GM13977 (cell line): Measurements from ENCODE around the gene CLSTN2.

Source experiments
- DNase-seq: peaks from one replicate; pipeline ENCODE4 v3.0.0; 2012; ENCODE audit warnings: low spot score
- CTCF ChIP-seq: IDR thresholded peaks from 2 replicates; pipeline ENCODE4 v1.5.1; 2012; ENCODE audit warnings: mild to moderate bottlenecking, control low read depth; ENCODE audit not compliant: insufficient read depth; ENCODE audit errors: extremely low read depth, missing control alignments
- in situ Hi-C: fragments of 300-500 bp; cut with MboI; formaldehyde crosslinking; loops from one replicate; pipeline ENCODE4 v1.12.0; 2022; ENCODE audit warnings: low sequenced_read_pairs, low pct_unique_long_range_greater_than_20kb, mixed read lengths, inconsistent platforms; ENCODE audit not compliant: unreplicated experiment

CLSTN2 gene

DNA sequence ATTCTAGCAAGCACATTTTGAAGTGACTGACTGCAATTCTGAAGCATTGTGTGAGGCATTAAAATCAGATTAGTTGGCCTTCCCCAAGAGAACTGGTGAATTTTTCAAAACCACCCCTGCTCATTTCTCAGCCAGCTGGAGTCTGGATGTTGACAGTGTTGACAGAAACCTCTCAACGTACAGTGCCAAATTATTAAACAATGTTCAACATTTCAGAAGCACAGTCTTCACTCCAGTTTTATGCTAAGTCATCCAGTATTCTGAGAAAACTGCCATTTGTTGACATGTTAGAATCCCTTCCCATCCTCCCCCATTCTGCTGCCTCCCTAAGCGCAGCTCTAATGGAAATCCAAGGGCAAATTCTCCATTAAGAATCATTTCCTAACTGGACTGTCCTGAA lies 373.6 kb downstream of the CLSTN2 start:
- in situ Hi-C loops = no loop called here
- no peak for DNase-seq
- no peak for TF ChIP-seq CTCF

GRCh38 chr3:140311428-140311827 lies 376.4 kb downstream of the CLSTN2 start:
- TF ChIP-seq CTCF = no peak
- no peak for DNase-seq
- in situ Hi-C loops = no loop called here

DNA sequence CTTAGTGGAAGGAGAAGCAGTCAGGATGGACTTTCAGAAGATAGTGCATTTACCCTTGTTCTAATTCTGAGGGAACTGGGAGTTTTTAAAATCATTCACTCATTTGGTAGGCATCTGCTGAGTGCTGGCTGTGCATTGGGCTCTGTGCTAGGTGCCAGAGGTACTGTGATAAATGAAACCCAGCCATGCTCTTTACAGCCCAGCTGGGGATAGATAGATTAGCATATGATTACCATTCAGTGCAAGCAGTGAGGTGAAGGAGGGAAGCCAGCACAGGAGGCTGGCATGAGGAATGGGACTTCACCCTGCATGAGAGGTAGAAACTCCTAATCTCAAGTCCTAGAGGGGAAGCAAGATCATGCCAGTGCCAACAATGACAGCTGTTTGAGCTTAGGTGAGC lies 381.0 kb downstream of the CLSTN2 start:
- in situ Hi-C loops = no loop called here
- TF ChIP-seq CTCF = no peak
- no peak for DNase-seq

DNA sequence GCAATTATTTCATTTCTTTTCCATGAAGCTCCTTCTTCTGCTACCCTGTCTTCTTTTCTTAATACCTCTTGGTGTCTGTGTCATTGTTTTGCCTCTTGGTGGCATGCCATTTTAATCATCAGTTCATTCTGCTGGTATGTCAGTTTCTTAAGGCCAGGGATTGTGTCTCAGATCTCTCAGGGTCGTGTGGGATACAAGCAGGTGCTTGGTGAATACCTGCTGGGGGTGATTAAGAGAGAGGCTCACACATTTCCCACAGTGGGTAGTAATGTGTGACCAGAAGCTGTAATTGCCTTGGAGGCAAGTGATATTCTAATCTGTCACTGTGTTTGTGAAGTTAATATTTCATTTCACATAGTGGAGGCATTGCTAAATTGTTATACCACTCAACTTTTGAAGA lies 381.5 kb downstream of the CLSTN2 start:
- no peak for TF ChIP-seq CTCF
- in situ Hi-C loops = no loop called here

GRCh38 chr3:140316868-140317400 lies 381.9 kb downstream of the CLSTN2 start:
- in situ Hi-C loops = no loop called here
- TF ChIP-seq CTCF = no peak
- no peak for DNase-seq

More for the DNA sequence above, 381.5 kb downstream of the CLSTN2 start:
- no peak for DNase-seq

DNA sequence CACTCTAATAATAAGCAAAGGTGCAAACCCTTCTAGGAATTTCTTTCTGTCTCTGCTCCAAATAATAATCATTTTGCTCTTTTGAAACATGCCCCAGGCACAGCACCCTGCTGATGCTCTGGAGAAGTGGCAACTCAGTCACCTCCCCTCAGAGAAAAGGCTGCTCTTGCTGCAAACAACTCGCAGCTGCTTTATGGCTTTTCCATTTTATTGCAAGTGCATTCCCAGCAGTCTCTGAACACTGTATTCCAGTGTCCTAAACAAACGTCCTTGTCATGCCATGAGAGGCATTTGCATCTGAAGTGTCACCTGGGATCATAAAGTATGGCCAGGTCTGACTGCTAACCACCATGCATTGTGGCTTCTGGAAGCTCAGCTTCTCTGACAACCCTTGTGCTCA lies 384.8 kb downstream of the CLSTN2 start:
- no peak for TF ChIP-seq CTCF
- DNase-seq = no peak
- in situ Hi-C loops = no loop called here

DNA sequence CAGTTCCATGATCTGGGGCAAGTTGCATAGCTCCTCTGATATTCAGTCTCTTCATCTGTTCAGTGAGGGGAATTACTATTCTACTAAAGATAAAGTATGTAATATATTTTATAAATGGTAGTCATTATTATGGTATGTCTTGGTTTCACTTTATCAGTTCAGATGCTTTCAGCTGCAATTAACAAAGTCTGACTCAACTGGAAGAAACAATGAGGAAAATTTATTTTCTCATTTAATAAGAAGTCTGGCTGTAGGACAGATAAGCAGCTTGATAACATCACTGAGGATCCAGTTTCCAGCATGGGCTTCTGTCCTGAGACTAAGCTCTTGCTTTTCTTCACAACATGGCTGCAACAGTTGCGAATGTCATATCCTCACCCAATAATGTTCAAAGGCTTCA lies 388.6 kb downstream of the CLSTN2 start:
- no peak for TF ChIP-seq CTCF
- in situ Hi-C loops = no loop called here
- no peak for DNase-seq
